Measurements from ENCODE around the gene ATP6V0B. TPM values are rescaled to one million over a fixed set of nuclear protein-coding genes. Genes with fewer than 3 reads are reported as not detected.

Gene ATP6V0B
- total RNA-seq, 1 donor from 2014 or later = 115 TPM

- no peak for DNase-seq (ENCODE audit: low spot score in 2 of 2)
- TF ChIP-seq CTCF (IDR thresholded peaks at IDR 0.05) = no peak
- Histone ChIP-seq H3K27me3 (no peaks in the 10 kb centered on the region), H3K9me3 (no peaks in the 10 kb centered on the region), H3K4me3 (no peak overlapping the region), H3K27ac (peak overlapping the region in 1 of 2 donors; percentile 3), H3K4me1 (peaks cover 13 to 26% of the 10 kb centered on the region in 2 donors), H3K36me3 (peaks cover 0 to 2% of the 10 kb centered on the region in 2 donors)
- intact Hi-C loops (cut with DNase I) = loop anchor here (5.0 kb wide), 1 partner anchor 47 kb away; the partner anchor contains the start of gene CCDC24
These were observed 29.9 kb upstream of the ATP6V0B start for GRCh38 chr1:43944860-43945259.

GRCh38 chr1:43945674-43946235 lies 29.0 kb upstream of the ATP6V0B start:
- intact Hi-C loops (cut with DNase I) = loop anchor here (1.0 to 5.0 kb wide), 6 partner anchors 24 to 416 kb away; partner anchors contain the start of genes ATP6V0B, CCDC24 and SLC6A9
- TF ChIP-seq CTCF (IDR thresholded peaks at IDR 0.05) = no peak
- Histone ChIP-seq H3K9me3 (no peaks in the 10 kb centered on the region), H3K36me3 (peaks cover 0 to 10% of the 10 kb centered on the region in 2 donors), H3K27me3 (no peaks in the 10 kb centered on the region), H3K4me3 (peak overlapping the region; percentile 81 to 85), H3K4me1 (peaks cover 13 to 26% of the 10 kb centered on the region in 2 donors), H3K27ac (peak overlapping the region; percentile 89 to 98)
- DNase-seq (ENCODE audit: low spot score in 2 of 2) = no peak

GRCh38 chr1:43946236-43947060 lies 28.3 kb upstream of the ATP6V0B start, which contains the start of gene IPO13:
IPO13 (plus strand) TSS chr1:43946950; CDS start chr1:43947601, 651 bp downstream.
- Histone ChIP-seq H3K36me3 (peaks cover 0 to 10% of the 10 kb centered on the region in 2 donors), H3K27me3 (no peaks in the 10 kb centered on the region), H3K4me1 (peaks cover 13 to 26% of the 10 kb centered on the region in 2 donors), H3K4me3 (peak within 1 kb of the TSS; percentile 81 to 85), H3K9me3 (no peaks in the 10 kb centered on the region), H3K27ac (peak within 1 kb of the TSS; percentile 89 to 98)
- peak; percentile 84 to 97 for DNase-seq (ENCODE audit: low spot score in 2 of 2)
- intact Hi-C loops (cut with DNase I) = loop anchor here (1.0 to 5.0 kb wide), 6 partner anchors 23 to 417 kb away; partner anchors contain the start of genes ATP6V0B, CCDC24 and SLC6A9
- TF ChIP-seq CTCF (IDR thresholded peaks at IDR 0.05) = peak; percentile 73 to 84 (median 80)

GRCh38 chr1:43947061-43947873 lies 27.5 kb upstream of the ATP6V0B start:
- H3K27ac ChIP-seq = peak overlapping the region; percentile 89 to 98
- H3K4me1 ChIP-seq = peaks cover 13 to 26% of the 10 kb centered on the region in 2 donors
- H3K27me3 ChIP-seq = no peaks in the 10 kb centered on the region
- DNase-seq (ENCODE audit: low spot score in 2 of 2) = no peak
- H3K4me3 ChIP-seq = peak overlapping the region; percentile 81 to 85
- no peak for TF ChIP-seq CTCF (IDR thresholded peaks at IDR 0.05)
- intact Hi-C loops (cut with DNase I) = loop anchor here (2.0 to 5.0 kb wide), 2 partner anchors 45 to 84 kb away; partner anchors contain the start of genes CCDC24 and SLC6A9
- no peaks in the 10 kb centered on the region for H3K9me3 ChIP-seq
- H3K36me3 ChIP-seq = peaks cover 0 to 10% of the 10 kb centered on the region in 2 donors

GRCh38 chr1:43947874-43948437 lies 26.8 kb upstream of the ATP6V0B start:
- intact Hi-C loops (cut with DNase I) = loop anchor here (2.0 to 5.0 kb wide), 2 partner anchors 44 to 83 kb away; partner anchors contain the start of genes CCDC24 and SLC6A9
- DNase-seq (ENCODE audit: low spot score in 2 of 2) = no peak
- Histone ChIP-seq H3K4me3 (peak overlapping the region; percentile 81 to 85), H3K27ac (peak overlapping the region in 1 of 2 donors; percentile 89), H3K27me3 (no peaks in the 10 kb centered on the region), H3K9me3 (no peaks in the 10 kb centered on the region), H3K4me1 (peaks cover 13 to 26% of the 10 kb centered on the region in 2 donors), H3K36me3 (peaks cover 0 to 10% of the 10 kb centered on the region in 2 donors)
- TF ChIP-seq CTCF (IDR thresholded peaks at IDR 0.05) = no peak
